ENCODE results near the gene HOXD3.
A peak's percentile ranks its signal among the peaks of the same experiment; 100 is the strongest.

HOXD3 gene

GRCh38 chr2:176122052-176122682 is 34.9 kb upstream of the HOXD3 start:
- no peak for DNase-seq

- no peak for DNase-seq
These were observed 34.3 kb upstream of the HOXD3 start, which contains the start of gene HOXD9 for GRCh38 chr2:176122683-176123410. Gene HOXD9, plus strand, starts transcription at chr2:176122719. Its CDS starts 50 bp downstream, at chr2:176122769.

GRCh38 chr2:176123411-176124109 is 33.5 kb upstream of the HOXD3 start:
- no peak for DNase-seq

- DNase-seq: no peak
These were observed 32.8 kb upstream of the HOXD3 start for GRCh38 chr2:176124110-176124946.

- no peak for DNase-seq
These were observed 31.9 kb upstream of the HOXD3 start for GRCh38 chr2:176124947-176125771.

- no peak for DNase-seq
These were observed 31.4 kb upstream of the HOXD3 start for GRCh38 chr2:176125772-176126054.

- no peak for DNase-seq
These were observed 30.0 kb upstream of the HOXD3 start for GRCh38 chr2:176126929-176127773.

- no peak for DNase-seq
These were observed 29.4 kb upstream of the HOXD3 start for GRCh38 chr2:176127774-176128072.

GRCh38 chr2:176128172-176128981 is 28.7 kb upstream of the HOXD3 start:
- no peak for DNase-seq

- DNase-seq: no peak
These were observed 27.9 kb upstream of the HOXD3 start, which contains the start of gene HOXD8 for GRCh38 chr2:176128982-176129796. Gene HOXD8, plus strand, starts transcription at chr2:176129705. Its CDS starts 662 bp downstream, at chr2:176130367.

- DNase-seq: no peak
These were observed 27.3 kb upstream of the HOXD3 start for GRCh38 chr2:176129813-176130146.

- DNase-seq: no peak
These were observed 26.8 kb upstream of the HOXD3 start for GRCh38 chr2:176130147-176130956.

GRCh38 chr2:176130957-176131847 is 25.9 kb upstream of the HOXD3 start:
- no peak for DNase-seq

GRCh38 chr2:176131848-176132158 is 25.3 kb upstream of the HOXD3 start:
- DNase-seq: no peak

GRCh38 chr2:176132205-176133171 is 24.6 kb upstream of the HOXD3 start:
- DNase-seq: peak; percentile 77

GRCh38 chr2:176133389-176133788 is 23.7 kb upstream of the HOXD3 start:
- DNase-seq: no peak

GRCh38 chr2:176134035-176134434 is 23.1 kb upstream of the HOXD3 start:
- no peak for DNase-seq

All from NCI-H524 treated with DMSO at 0.1 percent for 48 hours (cell line).